Transverse colon (tissue), 4 donors: ENCODE results near the gene GRIK4. TPM values are rescaled to one million over a fixed set of nuclear protein-coding genes. Genes with fewer than 3 reads are reported as not detected.

Source experiments
- DNase-seq: peaks from one replicate; pipeline ENCODE4 v3.0.0-alpha.2; 2019
- H3K27ac ChIP-seq, 4 donors: fragments of 200-600 bp; sonication (generic); 2 replicates each; pipeline ENCODE4 v1.5.1; 2016 to 2018; ENCODE audit warnings: inconsistent platforms in 4 of 4
- H3K27me3 ChIP-seq: fragments of 200-600 bp; sonication (generic); 2 replicates; pipeline ENCODE4 v1.5.1; 2017; ENCODE audit warnings: inconsistent platforms
- H3K36me3 ChIP-seq, 4 donors: fragments of 200-600 bp; sonication (generic); 2 replicates each; pipeline ENCODE4 v1.5.1; 2017 to 2019; ENCODE audit warnings: inconsistent platforms in 4 of 4
- H3K4me1 ChIP-seq, 4 donors: fragments of 200-600 bp; sonication (generic); 2 replicates each; pipeline ENCODE4 v1.5.1; 2017 to 2020; ENCODE audit warnings: inconsistent platforms in 4 of 4
- H3K4me3 ChIP-seq, 4 donors: fragments of 200-600 bp; sonication (generic); 1 replicate in 1 of 4; 2 replicates in 3 of 4; pipeline versions ENCODE4 v1.5.1 to v1.6.1; 2017 to 2019; ENCODE audit warnings: inconsistent platforms in 4 of 4
- H3K9me3 ChIP-seq, 2 donors: fragments of 200-600 bp; sonication (generic); 2 replicates each; pipeline ENCODE4 v1.5.1; 2017 to 2019; ENCODE audit warnings: inconsistent platforms in 2 of 2
- EP300 ChIP-seq: sonication (generic); formaldehyde crosslinking; IDR thresholded peaks from one replicate; pipeline ENCODE4 v1.6.1; 2017; ENCODE audit warnings: antibody characterized with exemption, low read depth
- POLR2A ChIP-seq: fragments of 450-650 bp; IDR thresholded peaks from one replicate; pipeline ENCODE4 v1.6.1; 2016; ENCODE audit warnings: antibody characterized with exemption, mild to moderate bottlenecking, moderate library complexity
- POLR2AphosphoS5 ChIP-seq, 3 donors: sonication (generic); formaldehyde crosslinking; IDR thresholded peaks; one replicate each; pipeline ENCODE4 v1.6.1; 2016; ENCODE audit warnings: antibody characterized with exemption in 3 of 3
- WGBS, 2 donors: methylation state at CpG; one replicate each; pipeline ENCODE4 v1.1.5; 2018; ENCODE audit warnings: low coverage in 1 of 2; 5-methylcytosine and 5-hydroxymethylcytosine counted together
- in situ Hi-C, 4 donors: fragments of 200-750 bp; cut with MboI; loops; one replicate each; pipeline versions ENCODE4 v1.15.0 to v1.15.1; 2017; ENCODE audit warnings: low sequenced_read_pairs in 3 of 4, low pct_ligation_motif_present in 1 of 4, low pct_unique_long_range_greater_than_20kb in 1 of 4
- intact Hi-C: fragments of 100-400 bp; cut with DNase I; formaldehyde crosslinking; loops from one replicate; pipeline ENCODE4 v1.15.1; 2023; ENCODE audit warnings: low total_unique reads
- total RNA-seq, 4 donors: library from RNA; depleted of rRNA; stranded (reverse); fragments of >200 nt; gene quantifications; one replicate each; pipeline ENCODE4 v1.1.0, GENCODE V29; 2016
- TF ChIP-seq, protein P1 (sequence below), 5 experiments: fragments of 200-600 bp in 3 of 5; fragments of 450-650 bp in 2 of 5; sonication (generic) in 3 of 5; IDR thresholded peaks; 1 replicate in 2 of 5; 2 replicates in 3 of 5; pipeline ENCODE4 v1.5.1; 2016 to 2017; ENCODE audit warnings: antibody characterized with exemption in 5 of 5, inconsistent platforms in 3 of 5, mild to moderate bottlenecking in 2 of 5, moderate library complexity in 1 of 5

The GRIK4 gene
- total RNA-seq, 4 donors from 2014 or later: 2.6 TPM; not detected in 3

DNA sequence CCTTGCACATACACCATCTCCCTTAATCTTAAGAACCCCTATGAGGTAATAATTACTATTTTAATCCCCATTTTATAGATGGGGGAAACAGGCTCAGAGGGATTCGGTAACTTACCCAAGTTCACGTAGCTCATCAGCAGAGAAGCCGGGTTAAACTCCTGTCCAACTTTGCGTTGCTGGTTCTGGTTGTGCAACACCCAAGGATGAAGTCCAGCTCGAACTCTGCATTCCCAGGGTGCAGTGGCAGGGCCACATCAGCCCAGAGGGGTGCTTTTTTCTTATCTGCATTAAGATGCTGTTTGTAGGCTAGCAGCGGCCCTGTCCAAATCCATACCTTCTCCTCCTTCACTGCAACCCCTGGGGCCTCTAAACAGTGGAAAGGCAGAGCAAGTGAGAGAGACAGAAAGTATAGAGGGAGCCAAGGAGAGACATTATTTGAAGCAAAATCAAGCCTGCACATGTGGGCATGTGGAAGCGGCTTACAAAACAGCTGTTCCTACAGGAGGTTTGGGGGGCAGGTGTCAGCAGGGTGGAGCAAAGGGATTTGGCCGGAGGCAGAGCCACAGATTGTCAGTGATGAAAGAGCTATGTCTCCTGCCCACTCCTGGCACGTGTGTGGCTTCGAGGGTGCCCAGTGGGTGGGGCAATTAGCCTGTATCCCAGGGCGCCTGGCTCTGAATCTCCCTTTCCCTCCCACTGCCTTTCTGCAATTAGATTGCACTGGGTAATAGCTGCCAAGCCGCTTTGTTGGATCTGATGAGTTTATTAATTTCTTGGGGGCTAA, 382.8 kb downstream of the GRIK4 start:
- intact Hi-C loops (no loop called here), in situ Hi-C loops (no loop called here)
- Histone ChIP-seq H3K27me3 (no peaks in the 10 kb centered on the region), H3K27ac (no peak overlapping the region), H3K4me1 (no peaks in the 10 kb centered on the region), H3K4me3 (no peak overlapping the region), H3K36me3 (no peaks in the 10 kb centered on the region), H3K9me3 (no peaks in the 10 kb centered on the region)
- TF ChIP-seq POLR2A (no peak), POLR2AphosphoS5 (IDR thresholded peaks at IDR 0.05) (no peak), EP300 (no peak)
- TF ChIP-seq, protein P1, sequence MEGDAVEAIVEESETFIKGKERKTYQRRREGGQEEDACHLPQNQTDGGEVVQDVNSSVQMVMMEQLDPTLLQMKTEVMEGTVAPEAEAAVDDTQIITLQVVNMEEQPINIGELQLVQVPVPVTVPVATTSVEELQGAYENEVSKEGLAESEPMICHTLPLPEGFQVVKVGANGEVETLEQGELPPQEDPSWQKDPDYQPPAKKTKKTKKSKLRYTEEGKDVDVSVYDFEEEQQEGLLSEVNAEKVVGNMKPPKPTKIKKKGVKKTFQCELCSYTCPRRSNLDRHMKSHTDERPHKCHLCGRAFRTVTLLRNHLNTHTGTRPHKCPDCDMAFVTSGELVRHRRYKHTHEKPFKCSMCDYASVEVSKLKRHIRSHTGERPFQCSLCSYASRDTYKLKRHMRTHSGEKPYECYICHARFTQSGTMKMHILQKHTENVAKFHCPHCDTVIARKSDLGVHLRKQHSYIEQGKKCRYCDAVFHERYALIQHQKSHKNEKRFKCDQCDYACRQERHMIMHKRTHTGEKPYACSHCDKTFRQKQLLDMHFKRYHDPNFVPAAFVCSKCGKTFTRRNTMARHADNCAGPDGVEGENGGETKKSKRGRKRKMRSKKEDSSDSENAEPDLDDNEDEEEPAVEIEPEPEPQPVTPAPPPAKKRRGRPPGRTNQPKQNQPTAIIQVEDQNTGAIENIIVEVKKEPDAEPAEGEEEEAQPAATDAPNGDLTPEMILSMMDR (IDR thresholded peaks at IDR 0.05): no peak
- DNase-seq: no peak
- 73 to 90% methylated on average over 2 to 12 of the region's 12 CpGs for WGBS, 2 donors

DNA sequence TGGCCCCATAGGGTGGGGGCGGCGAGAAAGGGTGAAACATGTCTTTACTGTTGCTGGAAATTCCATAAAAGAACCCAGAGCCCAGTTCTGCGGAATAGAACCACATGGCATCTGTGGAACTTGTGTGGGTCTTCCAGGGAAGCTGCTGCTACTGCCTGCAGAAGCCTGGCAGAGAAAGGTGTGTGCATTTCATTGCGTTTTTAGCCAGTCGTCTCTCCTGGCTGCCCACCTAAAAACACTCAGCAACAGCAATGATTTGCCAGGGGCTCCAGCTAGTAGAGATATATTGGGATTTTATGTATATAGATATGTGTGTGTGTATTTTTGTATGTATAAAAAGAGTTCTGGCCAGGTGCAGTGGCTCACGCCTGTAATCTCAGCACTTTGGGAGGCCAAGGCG, 385.1 kb downstream of the GRIK4 start:
- intact Hi-C loops (no loop called here), in situ Hi-C loops (no loop called here)
- Histone ChIP-seq H3K27me3 (no peaks in the 10 kb centered on the region), H3K36me3 (no peaks in the 10 kb centered on the region), H3K27ac (no peak overlapping the region), H3K4me1 (no peaks in the 10 kb centered on the region), H3K9me3 (no peaks in the 10 kb centered on the region), H3K4me3 (no peak overlapping the region)
- TF ChIP-seq, protein P1 (IDR thresholded peaks at IDR 0.05): no peak
- TF ChIP-seq EP300: no peak
- no peak for TF ChIP-seq POLR2AphosphoS5 (IDR thresholded peaks at IDR 0.05)
- no peak for TF ChIP-seq POLR2A
- DNase-seq: no peak
- 91 to 92% methylated on average over 2 to 7 of the region's 7 CpGs for WGBS, 2 donors

DNA sequence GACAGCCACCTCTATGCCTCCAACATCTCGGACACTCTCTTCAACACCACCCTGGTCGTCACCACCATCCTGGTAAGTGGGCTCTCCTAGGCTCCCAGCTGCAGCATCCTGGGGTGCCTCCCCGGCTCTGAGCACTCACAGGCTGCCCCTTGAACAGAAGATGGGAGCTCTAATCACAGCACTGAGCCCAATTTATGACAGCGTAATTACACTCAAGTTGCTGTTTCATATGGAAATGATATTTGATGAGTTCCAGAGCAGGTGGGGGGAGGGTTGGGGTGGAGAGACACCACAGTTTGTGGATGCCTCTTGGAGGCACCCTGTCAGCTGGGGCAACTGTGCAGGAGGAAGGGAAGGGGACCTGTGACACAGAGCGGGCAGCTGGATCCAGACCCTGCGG, 387.0 kb downstream of the GRIK4 start:
- no peak overlapping the region for H3K27ac ChIP-seq
- intact Hi-C loops: no loop called here
- WGBS, 2 donors: 78% methylated on average over 6 of the region's 6 CpGs; no CpG with 5 or more reads in 1 of the 2 donors
- H3K36me3 ChIP-seq: no peaks in the 10 kb centered on the region
- no peak overlapping the region for H3K4me3 ChIP-seq
- H3K4me1 ChIP-seq: no peaks in the 10 kb centered on the region
- DNase-seq: no peak
- H3K27me3 ChIP-seq: no peaks in the 10 kb centered on the region
- in situ Hi-C loops: no loop called here
- TF ChIP-seq, protein P1 (IDR thresholded peaks at IDR 0.05): no peak
- TF ChIP-seq POLR2AphosphoS5 (IDR thresholded peaks at IDR 0.05) (no peak), EP300 (no peak), POLR2A (no peak)
- H3K9me3 ChIP-seq: no peaks in the 10 kb centered on the region

DNA sequence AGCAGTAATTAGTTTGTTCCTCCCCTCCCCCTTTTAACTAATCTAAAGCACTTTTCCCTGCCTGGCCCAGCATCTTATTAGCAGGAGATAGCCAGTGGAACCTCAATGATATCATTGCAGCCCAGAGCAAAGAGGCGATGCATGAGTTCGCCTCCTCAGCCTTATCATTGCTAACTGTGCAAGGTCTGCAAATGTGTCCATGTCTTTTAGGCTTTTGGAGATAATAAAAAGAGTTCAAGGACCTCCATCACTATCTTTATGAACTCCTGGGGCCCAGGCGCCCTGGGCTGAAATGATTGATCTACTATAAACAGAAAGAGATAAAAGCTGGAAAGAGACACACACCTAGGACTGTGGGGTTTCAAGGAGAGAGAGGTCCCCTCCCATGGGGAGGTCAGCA, 388.2 kb downstream of the GRIK4 start:
- Histone ChIP-seq H3K9me3 (no peaks in the 10 kb centered on the region), H3K4me1 (no peaks in the 10 kb centered on the region), H3K4me3 (no peak overlapping the region), H3K36me3 (no peaks in the 10 kb centered on the region), H3K27ac (no peak overlapping the region), H3K27me3 (no peaks in the 10 kb centered on the region)
- 87% methylated on average over 3 of the region's 3 CpGs; no CpG with 5 or more reads in 1 of the 2 donors for WGBS, 2 donors
- TF ChIP-seq, protein P1 (IDR thresholded peaks at IDR 0.05): no peak
- TF ChIP-seq POLR2AphosphoS5 (IDR thresholded peaks at IDR 0.05) (no peak), EP300 (no peak), POLR2A (no peak)
- no peak for DNase-seq
- in situ Hi-C loops (no loop called here), intact Hi-C loops (no loop called here)
